ENCODE data around the gene SNX4. TPM values are rescaled to one million over a fixed set of nuclear protein-coding genes. Genes with fewer than 3 reads are reported as not detected.

SNX4 gene
- total RNA-seq, 4 donors from 2014 or later = 31.3 to 53.5 (median 38.8) TPM

DNA sequence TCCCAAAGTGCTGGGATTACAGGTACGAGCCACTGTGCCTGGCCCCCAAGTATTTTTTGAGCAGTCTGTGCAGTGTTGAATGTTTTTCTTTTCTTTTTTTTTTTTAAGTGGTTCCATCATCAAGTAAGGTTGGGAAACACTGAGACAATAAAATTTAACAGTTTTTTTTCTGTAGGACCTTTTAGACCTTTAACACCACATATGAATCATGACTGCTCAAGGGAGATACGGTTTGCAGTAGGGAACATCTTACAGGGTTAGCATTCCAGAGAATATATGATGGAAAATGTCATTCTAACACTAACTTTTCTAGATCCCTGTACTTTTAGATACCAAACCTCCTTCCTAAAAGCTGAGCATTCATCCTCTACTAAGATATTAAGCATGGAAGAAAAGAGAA is 41.7 kb downstream of the SNX4 start:
- DNase-seq (no peak), ATAC-seq (no peak)
- TF ChIP-seq POLR2A (IDR thresholded peaks at IDR 0.05) = no peak
- TF ChIP-seq, protein P1, sequence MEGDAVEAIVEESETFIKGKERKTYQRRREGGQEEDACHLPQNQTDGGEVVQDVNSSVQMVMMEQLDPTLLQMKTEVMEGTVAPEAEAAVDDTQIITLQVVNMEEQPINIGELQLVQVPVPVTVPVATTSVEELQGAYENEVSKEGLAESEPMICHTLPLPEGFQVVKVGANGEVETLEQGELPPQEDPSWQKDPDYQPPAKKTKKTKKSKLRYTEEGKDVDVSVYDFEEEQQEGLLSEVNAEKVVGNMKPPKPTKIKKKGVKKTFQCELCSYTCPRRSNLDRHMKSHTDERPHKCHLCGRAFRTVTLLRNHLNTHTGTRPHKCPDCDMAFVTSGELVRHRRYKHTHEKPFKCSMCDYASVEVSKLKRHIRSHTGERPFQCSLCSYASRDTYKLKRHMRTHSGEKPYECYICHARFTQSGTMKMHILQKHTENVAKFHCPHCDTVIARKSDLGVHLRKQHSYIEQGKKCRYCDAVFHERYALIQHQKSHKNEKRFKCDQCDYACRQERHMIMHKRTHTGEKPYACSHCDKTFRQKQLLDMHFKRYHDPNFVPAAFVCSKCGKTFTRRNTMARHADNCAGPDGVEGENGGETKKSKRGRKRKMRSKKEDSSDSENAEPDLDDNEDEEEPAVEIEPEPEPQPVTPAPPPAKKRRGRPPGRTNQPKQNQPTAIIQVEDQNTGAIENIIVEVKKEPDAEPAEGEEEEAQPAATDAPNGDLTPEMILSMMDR (IDR thresholded peaks at IDR 0.05 in 4 of 5, conservative IDR thresholded peaks at IDR 0.05 in 1 of 5) = no peak
- intact Hi-C loops (cut with DNase I; ENCODE audit: low total_unique reads) (no loop called here), in situ Hi-C loops (cut with MboI; ENCODE audit: low sequenced_read_pairs in 4 of 4) (no loop called here)
- Histone ChIP-seq H3K9me3 (no peaks in the 10 kb centered on the region), H3K36me3 (peaks cover 0 to 30% of the 10 kb centered on the region in 2 donors), H3K4me3 (no peak overlapping the region), H3K27ac (no peak overlapping the region), H3K4me1 (no peaks in the 10 kb centered on the region), H3K27me3 (no peaks in the 10 kb centered on the region)

DNA sequence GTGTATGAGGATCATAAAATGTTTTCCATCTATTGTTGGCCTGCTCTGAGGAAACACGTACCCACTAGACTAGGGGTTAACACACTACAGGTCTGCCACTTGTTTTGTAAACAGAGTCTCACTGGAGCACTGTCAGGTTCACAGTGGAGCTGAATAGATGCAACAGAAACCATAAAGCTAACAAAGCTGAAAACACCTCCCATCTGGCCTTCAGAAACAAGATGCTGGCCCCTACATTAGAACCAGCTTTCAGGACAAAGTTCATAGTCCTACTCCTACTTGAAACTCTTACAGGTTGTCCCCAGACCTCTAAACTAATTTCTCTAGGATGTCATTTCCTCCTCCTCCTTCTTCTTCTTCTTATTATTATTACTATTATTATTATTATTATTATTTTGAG is 42.3 kb downstream of the SNX4 start:
- TF ChIP-seq, protein P1 (IDR thresholded peaks at IDR 0.05 in 4 of 5, conservative IDR thresholded peaks at IDR 0.05 in 1 of 5) = no peak
- no peak for TF ChIP-seq POLR2A (IDR thresholded peaks at IDR 0.05)
- Histone ChIP-seq H3K4me1 (no peaks in the 10 kb centered on the region), H3K27ac (no peak overlapping the region), H3K9me3 (no peaks in the 10 kb centered on the region), H3K4me3 (no peak overlapping the region), H3K27me3 (no peaks in the 10 kb centered on the region), H3K36me3 (peaks cover 0 to 30% of the 10 kb centered on the region in 2 donors)
- intact Hi-C loops (cut with DNase I; ENCODE audit: low total_unique reads) (no loop called here), in situ Hi-C loops (cut with MboI; ENCODE audit: low sequenced_read_pairs in 4 of 4) (no loop called here)
- DNase-seq (no peak), ATAC-seq (no peak)

DNA sequence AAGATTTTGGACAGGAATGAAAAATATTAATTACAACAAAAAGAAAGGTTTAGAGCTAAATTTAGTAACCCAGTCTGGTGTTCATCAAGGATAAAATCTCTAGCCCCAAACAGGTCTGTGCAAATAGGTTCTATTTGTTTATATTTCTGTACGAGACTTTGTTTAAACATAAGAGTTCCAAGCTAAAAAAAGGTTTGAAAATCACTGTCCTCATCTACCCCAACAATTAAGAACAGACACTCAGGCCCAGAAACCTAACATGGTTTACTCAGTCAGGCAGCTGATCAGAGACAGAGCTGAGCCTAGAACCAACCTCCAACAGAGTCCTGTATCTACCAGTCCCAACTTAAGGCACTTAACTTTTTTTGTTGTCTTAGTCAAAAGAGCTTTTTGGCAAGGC is 49.3 kb downstream of the SNX4 start:
- no peak for ATAC-seq
- H3K4me3 ChIP-seq = no peak overlapping the region
- H3K27me3 ChIP-seq = no peaks in the 10 kb centered on the region
- H3K36me3 ChIP-seq = peaks cover 0 to 55% of the 10 kb centered on the region in 2 donors
- no peaks in the 10 kb centered on the region for H3K4me1 ChIP-seq
- no peak overlapping the region for H3K27ac ChIP-seq
- no peaks in the 10 kb centered on the region for H3K9me3 ChIP-seq
- in situ Hi-C loops (cut with MboI; ENCODE audit: low sequenced_read_pairs in 4 of 4) = loop anchor here in 1 of 4 donors (25.0 kb wide), 1 partner anchor 92 kb away; no protein-coding TSS in a partner anchor
- no peak for TF ChIP-seq POLR2A (IDR thresholded peaks at IDR 0.05)
- TF ChIP-seq, protein P1 (IDR thresholded peaks at IDR 0.05 in 4 of 5, conservative IDR thresholded peaks at IDR 0.05 in 1 of 5) = no peak
- DNase-seq = no peak
- intact Hi-C loops (cut with DNase I; ENCODE audit: low total_unique reads) = no loop called here

DNA sequence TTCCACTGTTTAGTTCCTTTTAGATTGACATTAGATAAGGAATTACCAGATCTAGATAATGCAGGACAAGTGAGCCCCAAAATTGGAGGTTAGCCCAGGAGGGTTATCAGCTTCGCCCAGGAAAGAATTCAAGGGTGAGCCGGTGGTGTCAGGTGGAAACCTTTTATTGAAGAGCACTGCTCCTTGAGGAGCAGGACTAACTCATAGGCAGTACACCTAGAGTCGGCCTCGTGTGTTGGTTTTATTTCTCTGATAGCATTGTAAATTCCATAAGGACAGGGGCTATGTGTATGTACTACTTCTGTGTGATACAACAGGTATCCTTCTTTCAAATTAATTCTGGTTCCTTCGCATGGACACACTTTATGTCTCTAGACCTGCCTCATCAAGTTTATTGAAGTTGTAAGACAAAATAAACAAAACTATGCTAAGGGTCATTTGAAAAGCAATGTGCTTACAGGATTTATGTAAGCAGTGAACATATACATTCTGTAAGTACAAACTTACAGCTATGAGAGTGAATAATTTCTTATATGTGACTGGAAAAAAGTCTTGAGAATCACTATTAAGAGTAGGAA is 57.2 kb downstream of the SNX4 start:
- intact Hi-C loops (cut with DNase I; ENCODE audit: low total_unique reads) = no loop called here
- no peaks in the 10 kb centered on the region for H3K9me3 ChIP-seq
- H3K27ac ChIP-seq = no peak overlapping the region
- ATAC-seq (no peak), DNase-seq (no peak)
- no peak for TF ChIP-seq POLR2A (IDR thresholded peaks at IDR 0.05)
- in situ Hi-C loops (cut with MboI; ENCODE audit: low sequenced_read_pairs in 4 of 4) = loop anchor here in 1 of 4 donors (25.0 kb wide), 1 partner anchor 99 kb away; no protein-coding TSS in a partner anchor
- no peak overlapping the region for H3K4me3 ChIP-seq
- no peaks in the 10 kb centered on the region for H3K4me1 ChIP-seq
- H3K27me3 ChIP-seq = no peaks in the 10 kb centered on the region
- peaks cover 0 to 39% of the 10 kb centered on the region in 2 donors for H3K36me3 ChIP-seq

DNA sequence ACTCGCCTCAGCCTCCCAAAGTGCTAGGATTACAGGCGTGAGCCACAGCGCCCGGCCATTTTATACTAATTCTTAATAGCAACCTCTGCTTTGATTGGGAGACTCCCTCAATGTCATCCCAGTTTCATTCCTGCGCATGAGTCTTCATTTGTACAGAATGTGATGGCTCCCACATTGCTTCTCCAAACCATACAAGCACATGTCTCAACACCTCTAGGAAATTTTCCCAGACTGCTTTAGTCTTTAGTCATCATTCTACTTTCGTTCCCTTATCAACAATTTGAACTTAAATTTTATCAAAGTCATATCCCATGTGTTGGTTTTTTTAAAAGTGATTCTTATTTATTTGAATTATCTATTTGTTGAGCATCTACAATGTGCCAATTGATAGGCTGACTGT is 58.1 kb downstream of the SNX4 start:
- H3K4me1 ChIP-seq = no peaks in the 10 kb centered on the region
- H3K36me3 ChIP-seq = peaks cover 0 to 36% of the 10 kb centered on the region in 2 donors
- DNase-seq = no peak
- in situ Hi-C loops (cut with MboI; ENCODE audit: low sequenced_read_pairs in 4 of 4) = loop anchor here in 1 of 4 donors (25.0 kb wide), 1 partner anchor 100 kb away; no protein-coding TSS in a partner anchor
- no peaks in the 10 kb centered on the region for H3K27me3 ChIP-seq
- no peak for ATAC-seq
- H3K9me3 ChIP-seq = no peaks in the 10 kb centered on the region
- no peak overlapping the region for H3K27ac ChIP-seq
- TF ChIP-seq POLR2A (IDR thresholded peaks at IDR 0.05) = no peak
- TF ChIP-seq, protein P1 (IDR thresholded peaks at IDR 0.05 in 4 of 5, conservative IDR thresholded peaks at IDR 0.05 in 1 of 5) = no peak
- no peak overlapping the region for H3K4me3 ChIP-seq
- intact Hi-C loops (cut with DNase I; ENCODE audit: low total_unique reads) = no loop called here

Measured in gastrocnemius medialis (tissue), 4 donors.